Measurements from ENCODE around the gene AGAP1. TPM values are rescaled to one million over a fixed set of nuclear protein-coding genes. Genes with fewer than 3 reads are reported as not detected.

AGAP1 gene
- total RNA-seq, 1 donor, result 10.8 TPM

GRCh38 chr2:235722869-235723268 lies 229.0 kb downstream of the AGAP1 start:
- TF ChIP-seq CTCF (IDR thresholded peaks at IDR 0.05; ENCODE audit: insufficient read depth, low read depth, low read length), result no peak
- no peak for DNase-seq (ENCODE audit: low read depth)

GRCh38 chr2:235723371-235723770 lies 229.5 kb downstream of the AGAP1 start:
- TF ChIP-seq CTCF (IDR thresholded peaks at IDR 0.05; ENCODE audit: insufficient read depth, low read depth, low read length), result no peak
- H3K4me3 ChIP-seq (ENCODE audit: low read depth, low read length), result no peak overlapping the region
- DNase-seq (ENCODE audit: low read depth), result no peak

More at GRCh38 chr2:235722869-235723268, 229.0 kb downstream of the AGAP1 start:
- H3K4me3 ChIP-seq (ENCODE audit: low read depth, low read length), result no peak overlapping the region

GRCh38 chr2:235723811-235724465 lies 230.1 kb downstream of the AGAP1 start:
- H3K4me3 ChIP-seq (ENCODE audit: low read depth, low read length), result no peak overlapping the region
- no peak for DNase-seq (ENCODE audit: low read depth)
- no peak for TF ChIP-seq CTCF (IDR thresholded peaks at IDR 0.05; ENCODE audit: insufficient read depth, low read depth, low read length)

GRCh38 chr2:235725016-235725489 lies 231.2 kb downstream of the AGAP1 start:
- DNase-seq (ENCODE audit: low read depth), result peak; percentile 69
- no peak overlapping the region for H3K4me3 ChIP-seq (ENCODE audit: low read depth, low read length)
- TF ChIP-seq CTCF (IDR thresholded peaks at IDR 0.05; ENCODE audit: insufficient read depth, low read depth, low read length), result no peak

GRCh38 chr2:235725841-235726240 lies 232.0 kb downstream of the AGAP1 start:
- H3K4me3 ChIP-seq (ENCODE audit: low read depth, low read length), result no peak overlapping the region
- no peak for DNase-seq (ENCODE audit: low read depth)
- TF ChIP-seq CTCF (IDR thresholded peaks at IDR 0.05; ENCODE audit: insufficient read depth, low read depth, low read length), result no peak

GRCh38 chr2:235726554-235726953 lies 232.7 kb downstream of the AGAP1 start:
- no peak for TF ChIP-seq CTCF (IDR thresholded peaks at IDR 0.05; ENCODE audit: insufficient read depth, low read depth, low read length)
- DNase-seq (ENCODE audit: low read depth), result no peak
- no peak overlapping the region for H3K4me3 ChIP-seq (ENCODE audit: low read depth, low read length)

GRCh38 chr2:235727174-235727573 lies 233.3 kb downstream of the AGAP1 start:
- no peak overlapping the region for H3K4me3 ChIP-seq (ENCODE audit: low read depth, low read length)
- DNase-seq (ENCODE audit: low read depth), result peak; percentile 61
- no peak for TF ChIP-seq CTCF (IDR thresholded peaks at IDR 0.05; ENCODE audit: insufficient read depth, low read depth, low read length)

All from fibroblast of villous mesenchyme (primary cell).